HepG2 (cell line): ENCODE measurements around the gene PLCB1. TPM values are rescaled to one million over a fixed set of nuclear protein-coding genes. Genes with fewer than 3 reads are reported as not detected.

Source experiments
- AFF4 ChIP-seq: sonication (generic); formaldehyde crosslinking; IDR thresholded peaks from 2 replicates; pipeline ENCODE4 v1.4.0; 2020; ENCODE audit warnings: missing genetic modification reagents
- BCL3 ChIP-seq: sonication (generic); formaldehyde crosslinking; IDR thresholded peaks from 2 replicates; pipeline ENCODE4 v1.5.1; 2020; ENCODE audit warnings: mild to moderate bottlenecking, missing genetic modification reagents, moderate library complexity
- CEBPB ChIP-seq: IDR thresholded peaks from 2 replicates; pipeline ENCODE4 v1.6.1; 2011; ENCODE audit warnings: low read depth, low read length, improper control_type of control experiment, borderline replicate concordance
- CREB1 ChIP-seq, 2 experiments: fragments of 450-650 bp in 1 of 2; IDR thresholded peaks; 2 replicates each; pipeline ENCODE4 v1.6.1; 2016 to 2017; ENCODE audit warnings: control low read depth in 1 of 2, mild to moderate bottlenecking in 1 of 2, missing compliant biosample characterization in 1 of 2, missing genetic modification characterization in 1 of 2
- HOXA5 ChIP-seq: sonication (generic); formaldehyde crosslinking; IDR thresholded peaks from 2 replicates; pipeline ENCODE4 v1.4.0; 2020; ENCODE audit warnings: missing genetic modification reagents
- KIAA2018 ChIP-seq: sonication (generic); formaldehyde crosslinking; IDR thresholded peaks from 2 replicates; pipeline ENCODE4 v1.5.0; 2020; ENCODE audit warnings: mild to moderate bottlenecking, missing genetic modification reagents, borderline replicate concordance
- MAFK ChIP-seq, 2 experiments: IDR thresholded peaks in 1 of 2; conservative IDR thresholded peaks in 1 of 2; 2 replicates each; pipeline ENCODE4 v1.6.1; 2011; ENCODE audit warnings: improper control_type of control experiment in 2 of 2, low read length in 2 of 2
- NRL ChIP-seq: sonication (generic); formaldehyde crosslinking; IDR thresholded peaks from 2 replicates; pipeline ENCODE4 v1.5.0; 2020; ENCODE audit warnings: missing genetic modification reagents, mild to moderate bottlenecking, moderate library complexity, borderline replicate concordance
- SNAI1 ChIP-seq: sonication (generic); formaldehyde crosslinking; IDR thresholded peaks from 2 replicates; pipeline ENCODE4 v1.5.0; 2020; ENCODE audit warnings: mild to moderate bottlenecking, missing genetic modification reagents, borderline replicate concordance
- TCF7 ChIP-seq: sonication (generic); IDR thresholded peaks from 2 replicates; pipeline ENCODE4 v1.6.1; 2016; ENCODE audit warnings: antibody characterized with exemption, low read depth
- WIZ ChIP-seq: sonication (generic); formaldehyde crosslinking; IDR thresholded peaks from 2 replicates; pipeline ENCODE4 v1.5.1; 2020; ENCODE audit warnings: mild to moderate bottlenecking, missing genetic modification reagents
- ZNF20 ChIP-seq: sonication (generic); formaldehyde crosslinking; IDR thresholded peaks from 2 replicates; pipeline ENCODE4 v1.4.0; 2020; ENCODE audit warnings: mild to moderate bottlenecking, moderate library complexity, missing genetic modification reagents
- ZNF230 ChIP-seq: sonication (generic); formaldehyde crosslinking; IDR thresholded peaks from 2 replicates; pipeline ENCODE4 v1.4.0; 2020; ENCODE audit warnings: mild to moderate bottlenecking, missing genetic modification reagents
- ZNF3 ChIP-seq: IDR thresholded peaks from 2 replicates; pipeline ENCODE4 v1.7.0; 2017; ENCODE audit warnings: inconsistent platforms
- ZNF75D ChIP-seq: sonication (generic); formaldehyde crosslinking; IDR thresholded peaks from 2 replicates; pipeline ENCODE4 v1.8.1; 2023; ENCODE audit warnings: missing genetic modification reagents, mild to moderate bottlenecking, borderline replicate concordance
- polyA plus RNA-seq, 8 experiments: library from polyadenylated mRNA; depleted of rRNA in 3 of 8; stranded (reverse) in 7 of 8; unstranded in 1 of 8; fragments of >200 nt; fragmentation: Illumina TruSeq in 4 of 8; extraction: Trizol in 4 of 8; gene quantifications; 2 replicates each; pipeline versions ENCODE4 v1.2.1 to v1.2.3, GENCODE V29; 2011 to 2016; ENCODE audit warnings: low read depth in 4 of 8, missing spikeins in 1 of 8, mixed read lengths in 1 of 8; ENCODE audit not compliant: insufficient read depth in 1 of 8
- total RNA-seq, 5 experiments: library from RNA; depleted of rRNA; stranded (reverse); fragments of >200 nt; fragmentation: Illumina TruSeq; extraction: Trizol; gene quantifications; 2 replicates each; pipeline ENCODE4 v1.2.3, GENCODE V29; 2016; ENCODE audit warnings: low read depth in 1 of 5

PLCB1 gene
- total and polyA plus RNA-seq, 2 of the 13 experiments (the other 11 are each of a cell fraction or from before 2014, with no cell fraction given): 42.4 to 55.9 TPM

- no peak for TF ChIP-seq ZNF20
- TF ChIP-seq TCF7: no peak
- no peak for TF ChIP-seq ZNF75D (CRISPR knock-in tag)
- TF ChIP-seq ZNF230 (CRISPR knock-in tag): 0 out of 2 replicates have a peak, but pooled peaks have one; percentile 68
- no peak for TF ChIP-seq MAFK (conservative IDR thresholded peaks at IDR 0.05 in 1 of 2, IDR thresholded peaks at IDR 0.05 in 1 of 2; ENCODE audit: low read length in 2 of 2)
- no peak for TF ChIP-seq KIAA2018 (CRISPR knock-in tag)
- peak; percentile 52; the same call in 1 of the 2 replicates for TF ChIP-seq CEBPB
- TF ChIP-seq BCL3: no peak; the same call in 1 of the 2 replicates
- 0 out of 2 replicates have a peak, but pooled peaks have one; percentile 30 for TF ChIP-seq WIZ (CRISPR knock-in tag)
- no peak for TF ChIP-seq CREB1 (IDR thresholded peaks at IDR 0.05)
- no peak for TF ChIP-seq CREB1 (CRISPR knock-in tag; IDR thresholded peaks at IDR 0.05)
- no peak for TF ChIP-seq AFF4 (CRISPR knock-in tag)
- 0 out of 2 replicates have a peak, but pooled peaks have one; percentile 41 for TF ChIP-seq HOXA5
- no peak for TF ChIP-seq SNAI1 (CRISPR knock-in tag)
- TF ChIP-seq ZNF3 (CRISPR knock-in tag): 0 out of 2 replicates have a peak, but pooled peaks have one; percentile 23
- TF ChIP-seq NRL (CRISPR knock-in tag): peak; percentile 40; the same call in 1 of the 2 replicates
Observed at GRCh38 chr20:8132484-8133309, 631 bp downstream of the PLCB1 start (continued).
